HepG2 (cell line): ENCODE data around the gene ACTN4. TPM values are rescaled to one million over a fixed set of nuclear protein-coding genes. Genes with fewer than 3 reads are reported as not detected.
A peak's percentile ranks its signal among the peaks of the same experiment; 100 is the strongest.

Source experiments
- ATAC-seq: fragments of 200-7000 bp; cut with Tn5 transposase; 3 replicates; pipeline ENCODE4 v1.9.1; 2020; ENCODE audit warnings: mild to moderate bottlenecking, moderate library complexity
- BruUV-seq: library from RNA; stranded (reverse); fragments of 400-500 nt; replicated peaks from 2 replicates; lab custom pipeline; 2021; lab: Mats Ljungman, UMichigan
- CTCF ChIA-PET: fragments of 300-600 bp; formaldehyde crosslinking; extraction: SDS; loops from one replicate; lab custom pipeline; 2021; ENCODE audit warnings: low total read pairs, inconsistent platforms, low intra/inter-chr PET ratio; lab: Yijun Ruan, JAX
- POLR2A ChIA-PET: fragments of 350-600 bp; sonication (Branson Sonifier 250); formaldehyde crosslinking; loops from one replicate; lab custom pipeline; 2020; ENCODE audit warnings: antibody characterized with exemption, inconsistent platforms; lab: Yijun Ruan, JAX
- DNase-seq: peaks from one replicate; pipeline ENCODE4 v3.0.0-alpha.2; 2015; ENCODE audit warnings: low spot score
- FAIRE-seq: peaks from 3 replicates; lab custom pipeline; 2011; peaks lifted over from hg19 to GRCh38; lab: Jason Lieb, UNC
- H2AFZ ChIP-seq: one replicate; pipeline ENCODE4 v1.6.1; 2011; ENCODE audit warnings: low read length, inconsistent platforms
- H3K27ac ChIP-seq: fragments of 300-600 bp; 3 replicates; pipeline ENCODE4 v1.8.0; 2011; ENCODE audit warnings: mixed run types, mild to moderate bottlenecking, mixed read lengths, low read length, inconsistent platforms; ENCODE audit not compliant: insufficient read depth; ENCODE audit errors: extremely low read length
- H3K27me3 ChIP-seq, 2 experiments: fragments of 200-600 bp in 1 of 2; 2 replicates in 1 of 2; 3 replicates in 1 of 2; pipeline versions ENCODE4 v1.6.0 to v1.8.0; 2011; ENCODE audit warnings: low read length in 2 of 2, mild to moderate bottlenecking in 2 of 2, moderate library complexity in 2 of 2, inconsistent platforms in 1 of 2; ENCODE audit not compliant: insufficient read depth in 2 of 2, control insufficient read depth in 1 of 2
- H3K36me3 ChIP-seq, 2 experiments: fragments of 200-600 bp in 1 of 2; replicated peaks in 1 of 2; 2 replicates in 1 of 2; 3 replicates in 1 of 2; pipeline versions ENCODE4 v1.5.1 to v1.8.0; 2011; ENCODE audit warnings: low read length in 2 of 2, inconsistent platforms in 1 of 2; ENCODE audit not compliant: insufficient read depth in 2 of 2, control insufficient read depth in 1 of 2
- H3K4me1 ChIP-seq: 2 replicates; pipeline ENCODE4 v1.5.1; 2012; ENCODE audit warnings: low read length, inconsistent platforms; ENCODE audit not compliant: insufficient read depth
- H3K4me2 ChIP-seq: 2 replicates; pipeline ENCODE4 v1.6.0; 2011; ENCODE audit warnings: low read depth, low read length, inconsistent platforms
- H3K4me3 ChIP-seq, 3 experiments: fragments of 200-600 bp in 1 of 3; sonication (generic), shearing (Covaris generic) in 1 of 3; replicated peaks in 1 of 3; 2 replicates each; pipeline ENCODE4 v1.5.1; 2011 to 2016; ENCODE audit warnings: low read length in 3 of 3, inconsistent platforms in 2 of 3, low read depth in 2 of 3, mild to moderate bottlenecking in 2 of 3, control low read depth in 1 of 3, mixed read lengths in 1 of 3; ENCODE audit not compliant: insufficient read depth in 1 of 3
- H3K79me2 ChIP-seq: one replicate; pipeline ENCODE4 v1.6.1; 2011; ENCODE audit warnings: low read length, inconsistent platforms; ENCODE audit not compliant: insufficient read depth
- H3K9ac ChIP-seq: 2 replicates; pipeline ENCODE4 v1.6.0; 2011; ENCODE audit warnings: mild to moderate bottlenecking, low read depth, low read length, inconsistent platforms; ENCODE audit not compliant: insufficient read depth
- H3K9me3 ChIP-seq: 2 replicates; pipeline ENCODE4 v1.5.1; 2012; ENCODE audit warnings: mild to moderate bottlenecking, low read length
- H4K20me1 ChIP-seq: 2 replicates; pipeline ENCODE4 v1.6.0; 2011; ENCODE audit warnings: inconsistent platforms, mild to moderate bottlenecking, low read length, moderate library complexity; ENCODE audit not compliant: insufficient read depth
- AKAP8 ChIP-seq: sonication (generic); formaldehyde crosslinking; IDR thresholded peaks from 2 replicates; pipeline ENCODE4 v1.5.1; 2020; ENCODE audit warnings: mild to moderate bottlenecking, missing genetic modification reagents
- CCAR2 ChIP-seq: fragments of 200-400 bp; formaldehyde crosslinking; optimal IDR thresholded peaks from 2 replicates; pipeline ENCODE3; 2018; ENCODE audit warnings: low read depth, mild to moderate bottlenecking, low read length, moderate library complexity
- CENPT ChIP-seq: sonication (generic); formaldehyde crosslinking; IDR thresholded peaks from 2 replicates; pipeline ENCODE4 v1.8.0; 2022; ENCODE audit warnings: low read depth, mild to moderate bottlenecking, moderate library complexity, missing genetic modification reagents
- IKZF4 ChIP-seq: sonication (generic); formaldehyde crosslinking; IDR thresholded peaks from 2 replicates; pipeline ENCODE4 v1.5.1; 2020; ENCODE audit warnings: borderline replicate concordance, mild to moderate bottlenecking, low read depth, missing genetic modification reagents; ENCODE audit errors: not compliant biosample characterization
- MIER2 ChIP-seq: IDR thresholded peaks from 2 replicates; pipeline ENCODE4 v1.6.1; 2016; ENCODE audit warnings: missing biosample characterization, missing genetic modification reagents
- NAIF1 ChIP-seq: sonication (generic); formaldehyde crosslinking; IDR thresholded peaks from 2 replicates; pipeline ENCODE4 v1.5.0; 2020; ENCODE audit warnings: mild to moderate bottlenecking, missing genetic modification reagents, borderline replicate concordance
- NFYB ChIP-seq: sonication (generic); formaldehyde crosslinking; IDR thresholded peaks from 2 replicates; pipeline ENCODE4 v1.4.0; 2020; ENCODE audit warnings: missing genetic modification reagents
- POLR2A ChIP-seq, 2 experiments: IDR thresholded peaks; 2 replicates each; pipeline ENCODE4 v1.6.1; 2011; ENCODE audit warnings: low read depth in 2 of 2, low read length in 2 of 2, mild to moderate bottlenecking in 1 of 2, moderate library complexity in 1 of 2; ENCODE audit not compliant: insufficient read depth in 1 of 2
- SIN3B ChIP-seq: fragments of 150-350 bp; IDR thresholded peaks from 2 replicates; pipeline ENCODE4 v1.6.1; 2014; ENCODE audit warnings: low read length
- ZBTB33 ChIP-seq: sonication (generic); formaldehyde crosslinking; IDR thresholded peaks from 2 replicates; pipeline ENCODE4 v1.4.0; 2020; ENCODE audit warnings: missing genetic modification reagents
- ZFP91 ChIP-seq: sonication (generic); formaldehyde crosslinking; IDR thresholded peaks from 2 replicates; pipeline ENCODE4 v1.9.0; 2022; ENCODE audit warnings: missing genetic modification reagents, mild to moderate bottlenecking, borderline replicate concordance
- ZMAT5 ChIP-seq: sonication (generic); formaldehyde crosslinking; IDR thresholded peaks from 2 replicates; pipeline ENCODE4 v1.5.0; 2020; ENCODE audit warnings: mild to moderate bottlenecking, low read depth, missing genetic modification reagents, borderline replicate concordance
- ZNF549 ChIP-seq: sonication (generic); formaldehyde crosslinking; IDR thresholded peaks from 2 replicates; pipeline ENCODE4 v1.5.0; 2020; ENCODE audit warnings: missing genetic modification reagents
- ZNF687 ChIP-seq: sonication (generic); formaldehyde crosslinking; IDR thresholded peaks from 2 replicates; pipeline ENCODE4 v1.5.1; 2020; ENCODE audit warnings: mild to moderate bottlenecking, missing genetic modification reagents, moderate library complexity
- WGBS: methylation state at CpG from one replicate; pipeline ENCODE4 v1.1.6; 2017; ENCODE audit warnings: low lambda C conversion rate; 5-methylcytosine and 5-hydroxymethylcytosine counted together
- in situ Hi-C: cut with HindIII; loops from 2 replicates; pipeline ENCODE4 v1.10.0; 2017; ENCODE audit warnings: low pct_unique_long_range_greater_than_20kb; ENCODE audit not compliant: extremely low pct_ligation_motif_present
- intact Hi-C: fragments of 100-400 bp; cut with micrococcal nuclease; formaldehyde crosslinking; loops from one replicate; pipeline ENCODE4 v1.10.0; 2022; ENCODE audit not compliant: unreplicated experiment
- polyA plus RNA-seq, 8 experiments: library from polyadenylated mRNA; depleted of rRNA in 3 of 8; stranded (reverse) in 7 of 8; unstranded in 1 of 8; fragments of >200 nt; fragmentation: Illumina TruSeq in 4 of 8; extraction: Trizol in 4 of 8; gene quantifications; 2 replicates each; pipeline versions ENCODE4 v1.2.1 to v1.2.3, GENCODE V29; 2011 to 2016; ENCODE audit warnings: low read depth in 4 of 8, missing spikeins in 1 of 8, mixed read lengths in 1 of 8; ENCODE audit not compliant: insufficient read depth in 1 of 8
- total RNA-seq, 5 experiments: library from RNA; depleted of rRNA; stranded (reverse); fragments of >200 nt; fragmentation: Illumina TruSeq; extraction: Trizol; gene quantifications; 2 replicates each; pipeline ENCODE4 v1.2.3, GENCODE V29; 2016; ENCODE audit warnings: low read depth in 1 of 5

The ACTN4 gene
- total and polyA plus RNA-seq, 2 of the 13 experiments (the other 11 are each of a cell fraction or from before 2014, with no cell fraction given) = 171 to 192 TPM

GRCh38 chr19:38745316-38745715 is 97.9 kb downstream of the ACTN4 start:
- no peak overlapping the region for H3K4me2 ChIP-seq
- FAIRE-seq (no peak), ATAC-seq (peak; percentile 46), DNase-seq (no peak)
- no peak overlapping the region for H3K4me3 ChIP-seq
- in situ Hi-C loops (loop anchor here (25.0 kb wide), 1 partner anchor 167 kb away; the partner anchor contains the start of gene CCER2), intact Hi-C loops (no loop called here)
- 67% methylated on average over 6 of the region's 7 CpGs for WGBS
- H3K79me2 ChIP-seq = no peaks in the 10 kb centered on the region
- BruUV-seq = no TSS peak
- H3K27ac ChIP-seq = no peak overlapping the region
- TF ChIP-seq MIER2 = no peak
- TF ChIP-seq AKAP8 = no peak
- TF ChIP-seq NAIF1 (CRISPR knock-in tag) = no peak
- TF ChIP-seq ZMAT5 = no peak
- peak; percentile 19; the same call in 1 of the 2 replicates for TF ChIP-seq ZNF687
- TF ChIP-seq SIN3B = no peak
- peak; percentile 20; the same call in 1 of the 2 replicates for TF ChIP-seq ZBTB33 (CRISPR knock-in tag)
- TF ChIP-seq CCAR2 = no peak
- no peak for TF ChIP-seq ZNF549 (CRISPR knock-in tag)
- TF ChIP-seq CENPT (CRISPR knock-in tag) = peak; percentile 37; the same call in 1 of the 2 replicates
- TF ChIP-seq IKZF4 (CRISPR knock-in tag) = no peak
- TF ChIP-seq NFYB (CRISPR knock-in tag) = no peak
- peak in 1 of 2 experiments; percentile 21; a peak in 1 of 4 replicates for TF ChIP-seq POLR2A (IDR thresholded peaks at IDR 0.05; ENCODE audit: insufficient read depth in 1 of 2, low read depth in 2 of 2, low read length in 2 of 2)
- 0 out of 2 replicates have a peak, but pooled peaks have one; percentile 39 for TF ChIP-seq ZFP91 (CRISPR knock-in tag)
- no peaks in the 10 kb centered on the region for H4K20me1 ChIP-seq
- H3K9me3 ChIP-seq = no peaks in the 10 kb centered on the region
- no peaks in the 10 kb centered on the region for H3K36me3 ChIP-seq
- H3K4me1 ChIP-seq = peaks cover 29% of the 10 kb centered on the region
- ChIA-PET POLR2A (no interaction called here), CTCF (no interaction called here)
- no peak overlapping the region for H2AFZ ChIP-seq
- no peak overlapping the region for H3K9ac ChIP-seq
- H3K27me3 ChIP-seq = no peaks in the 10 kb centered on the region
